DND-41 (cell line): ENCODE results near the gene C1orf122.

ENCODE experiments used
- ATAC-seq: fragments of 200-7000 bp; cut with Tn5 transposase; 3 replicates; pipeline ENCODE4 v1.9.1; 2021; ENCODE audit warnings: low read depth; ENCODE audit not compliant: insufficient read depth
- DNase-seq: peaks from one replicate; pipeline ENCODE4 v3.0.0-alpha.2; 2020
- H2AFZ ChIP-seq: 2 replicates; pipeline ENCODE4 v1.6.0; 2012; ENCODE audit warnings: low read depth, low read length
- H3K27ac ChIP-seq: 2 replicates; pipeline ENCODE4 v1.5.1; 2012; ENCODE audit warnings: low read length, inconsistent platforms
- H3K27me3 ChIP-seq: fragments of 200-600 bp; sonication (generic); 2 replicates; pipeline ENCODE4 v1.6.0; 2012; ENCODE audit warnings: low read length, mild to moderate bottlenecking, inconsistent platforms; ENCODE audit not compliant: insufficient read depth, poor library complexity
- H3K36me3 ChIP-seq: 2 replicates; pipeline ENCODE4 v1.5.1; 2012; ENCODE audit warnings: low read length, inconsistent platforms; ENCODE audit not compliant: insufficient read depth
- H3K4me1 ChIP-seq: 2 replicates; pipeline ENCODE4 v1.5.1; 2012; ENCODE audit warnings: mild to moderate bottlenecking, low read length; ENCODE audit not compliant: insufficient read depth
- H3K4me2 ChIP-seq: 2 replicates; pipeline ENCODE4 v1.6.0; 2012; ENCODE audit warnings: mild to moderate bottlenecking, moderate library complexity, low read length, inconsistent platforms; ENCODE audit not compliant: insufficient read depth
- H3K4me3 ChIP-seq, 2 experiments: fragments of 200-600 bp in 1 of 2; shearing (Covaris generic) in 1 of 2; 2 replicates each; pipeline ENCODE4 v1.5.1; 2012 to 2016; ENCODE audit warnings: inconsistent platforms in 2 of 2, low read length in 2 of 2, mild to moderate bottlenecking in 2 of 2, low read depth in 1 of 2, moderate library complexity in 1 of 2
- H3K79me2 ChIP-seq: 2 replicates; pipeline ENCODE4 v1.6.0; 2012; ENCODE audit warnings: low read length, inconsistent platforms; ENCODE audit not compliant: insufficient read depth
- H3K9ac ChIP-seq: 2 replicates; pipeline ENCODE4 v1.6.0; 2012; ENCODE audit warnings: low read depth, mild to moderate bottlenecking, inconsistent platforms, low read length, moderate library complexity
- H3K9me3 ChIP-seq: 2 replicates; pipeline ENCODE4 v1.5.1; 2012; ENCODE audit warnings: low read length, moderate library complexity, mild to moderate bottlenecking, inconsistent platforms; ENCODE audit not compliant: insufficient read depth, severe bottlenecking
- H4K20me1 ChIP-seq: 2 replicates; pipeline ENCODE4 v1.6.0; 2012; ENCODE audit warnings: low read length; ENCODE audit not compliant: insufficient read depth
- EZH2 ChIP-seq: IDR thresholded peaks from 3 replicates; pipeline ENCODE4 v1.6.1; 2012; ENCODE audit warnings: borderline replicate concordance, low read depth, mild to moderate bottlenecking, moderate library complexity, low read length, inconsistent platforms; ENCODE audit not compliant: severe bottlenecking
- TF ChIP-seq, protein P1 (sequence below): IDR thresholded peaks from 2 replicates; pipeline ENCODE4 v1.5.1; 2012; ENCODE audit warnings: borderline replicate concordance, low read length, moderate library complexity, mild to moderate bottlenecking; ENCODE audit not compliant: poor library complexity, severe bottlenecking; ENCODE audit errors: extremely low read depth

C1orf122 gene

GRCh38 chr1:37807220-37807554 is 403 bp upstream of the C1orf122 start:
- no peaks in the 10 kb centered on the region for H3K9me3 ChIP-seq
- peaks cover 61% of the 10 kb centered on the region for H3K36me3 ChIP-seq
- peaks cover 41% of the 10 kb centered on the region for H3K4me1 ChIP-seq
- peak overlapping the region; percentile 84 for H3K27ac ChIP-seq
- ATAC-seq (no peak), DNase-seq (no peak)
- H3K9ac ChIP-seq: peak overlapping the region; percentile 90
- peaks cover 52% of the 10 kb centered on the region for H3K79me2 ChIP-seq
- TF ChIP-seq EZH2: no peak
- TF ChIP-seq, protein P1, sequence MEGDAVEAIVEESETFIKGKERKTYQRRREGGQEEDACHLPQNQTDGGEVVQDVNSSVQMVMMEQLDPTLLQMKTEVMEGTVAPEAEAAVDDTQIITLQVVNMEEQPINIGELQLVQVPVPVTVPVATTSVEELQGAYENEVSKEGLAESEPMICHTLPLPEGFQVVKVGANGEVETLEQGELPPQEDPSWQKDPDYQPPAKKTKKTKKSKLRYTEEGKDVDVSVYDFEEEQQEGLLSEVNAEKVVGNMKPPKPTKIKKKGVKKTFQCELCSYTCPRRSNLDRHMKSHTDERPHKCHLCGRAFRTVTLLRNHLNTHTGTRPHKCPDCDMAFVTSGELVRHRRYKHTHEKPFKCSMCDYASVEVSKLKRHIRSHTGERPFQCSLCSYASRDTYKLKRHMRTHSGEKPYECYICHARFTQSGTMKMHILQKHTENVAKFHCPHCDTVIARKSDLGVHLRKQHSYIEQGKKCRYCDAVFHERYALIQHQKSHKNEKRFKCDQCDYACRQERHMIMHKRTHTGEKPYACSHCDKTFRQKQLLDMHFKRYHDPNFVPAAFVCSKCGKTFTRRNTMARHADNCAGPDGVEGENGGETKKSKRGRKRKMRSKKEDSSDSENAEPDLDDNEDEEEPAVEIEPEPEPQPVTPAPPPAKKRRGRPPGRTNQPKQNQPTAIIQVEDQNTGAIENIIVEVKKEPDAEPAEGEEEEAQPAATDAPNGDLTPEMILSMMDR: no peak
- peak overlapping the region; percentile 95 to 97 for H3K4me3 ChIP-seq
- H3K4me2 ChIP-seq: peak overlapping the region; percentile 97
- H3K27me3 ChIP-seq: no peaks in the 10 kb centered on the region
- peak overlapping the region; percentile 77; the same call in 1 of the 2 replicates for H2AFZ ChIP-seq
- peaks cover 46% of the 10 kb centered on the region for H4K20me1 ChIP-seq

- Histone ChIP-seq H3K9me3 (no peaks in the 10 kb centered on the region), H3K27ac (peak overlapping the region; percentile 65)
- TF ChIP-seq, protein P1: no peak
Observed at GRCh38 chr1:37808369-37809319, 1.1 kb downstream of the C1orf122 start.

DNA sequence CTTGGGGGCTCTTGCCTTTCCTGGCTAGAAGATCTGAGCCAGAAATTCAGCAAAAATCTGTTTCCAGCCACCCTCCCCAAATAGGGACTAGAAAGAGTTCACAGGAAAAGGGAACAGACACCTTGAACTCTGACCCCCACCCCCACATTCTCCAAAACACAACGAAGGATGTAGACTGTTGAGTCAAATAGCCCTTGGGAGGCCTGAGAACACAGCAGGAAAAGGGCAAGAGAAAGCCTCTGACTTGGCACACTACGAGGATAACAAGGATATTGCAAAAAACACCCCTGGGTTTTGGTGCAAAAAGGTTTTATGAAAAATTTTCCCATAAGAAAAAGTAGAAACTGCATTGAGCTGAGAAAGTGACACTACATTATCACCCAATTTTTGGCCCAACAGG is 2.4 kb downstream of the C1orf122 start:
- peaks cover 48% of the 10 kb centered on the region for H3K36me3 ChIP-seq
- peaks cover 25% of the 10 kb centered on the region for H4K20me1 ChIP-seq
- no peak overlapping the region for H3K4me3 ChIP-seq
- peaks cover 33% of the 10 kb centered on the region for H3K79me2 ChIP-seq
- DNase-seq: no peak
- peaks cover 34% of the 10 kb centered on the region for H3K4me1 ChIP-seq
- TF ChIP-seq, protein P1: no peak
- TF ChIP-seq EZH2: no peak
- no peak for ATAC-seq
- H3K9me3 ChIP-seq: no peaks in the 10 kb centered on the region
- H3K27me3 ChIP-seq: no peaks in the 10 kb centered on the region
- H2AFZ ChIP-seq: no peak overlapping the region
- H3K27ac ChIP-seq: no peak overlapping the region
- H3K4me2 ChIP-seq: no peak overlapping the region
- H3K9ac ChIP-seq: no peak overlapping the region

More at GRCh38 chr1:37808369-37809319, 1.1 kb downstream of the C1orf122 start:
- DNase-seq (peak; percentile 11), ATAC-seq (peak; percentile 61)
- Histone ChIP-seq H2AFZ (peak overlapping the region; percentile 77), H3K9ac (peak overlapping the region; percentile 90), H3K4me1 (peaks cover 41% of the 10 kb centered on the region), H3K79me2 (peaks cover 46% of the 10 kb centered on the region), H3K36me3 (peaks cover 52% of the 10 kb centered on the region), H4K20me1 (peaks cover 37% of the 10 kb centered on the region), H3K4me3 (peak overlapping the region; percentile 95 to 97; a peak in 3 of 4 replicates), H3K27me3 (no peaks in the 10 kb centered on the region), H3K4me2 (peak overlapping the region; percentile 97)
